ENCODE measurements around the gene NSG1. TPM values are rescaled to one million over a fixed set of nuclear protein-coding genes. Genes with fewer than 3 reads are reported as not detected.

The NSG1 gene
- total RNA-seq, 2 experiments from 2014 or later = 10.3 to 10.4 TPM

DNA sequence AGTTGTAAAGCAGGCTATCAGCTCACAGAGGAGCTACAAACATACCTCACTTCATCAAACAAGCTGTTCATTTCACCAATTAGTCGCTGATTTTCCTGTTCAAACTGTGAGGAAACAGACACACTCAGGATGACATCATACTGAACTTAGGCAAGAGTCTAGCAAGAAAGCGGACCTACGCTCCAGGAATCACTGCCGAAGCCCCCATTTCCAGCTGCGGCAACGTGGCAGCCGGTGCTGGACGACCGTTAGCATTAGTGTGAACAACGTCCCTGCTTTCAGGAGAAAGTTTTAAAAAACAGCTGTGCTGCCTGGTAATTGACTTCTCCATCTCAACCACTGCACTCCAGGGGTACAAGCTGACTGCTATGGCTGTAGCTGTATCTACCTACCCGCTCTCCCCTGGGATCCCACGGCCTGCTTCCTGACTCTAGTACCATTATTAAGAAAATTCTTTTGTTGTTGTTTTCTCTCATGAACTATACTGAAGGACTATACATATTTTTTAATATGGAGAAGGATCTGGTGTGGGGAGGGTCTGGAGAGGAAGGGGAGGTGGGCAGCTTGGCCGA, 38.3 kb downstream of the NSG1 start:
- no peaks in the 10 kb centered on the region for H3K4me1 ChIP-seq (ENCODE audit: insufficient read depth, low read length)
- ChIA-PET CTCF (no interaction called here), POLR2A (no interaction called here)
- no peak for TF ChIP-seq CTCF (IDR thresholded peaks at IDR 0.05)
- peaks cover 59% of the 10 kb centered on the region for H3K36me3 Mint-ChIP-seq (ENCODE audit: low read depth)
- no peaks in the 10 kb centered on the region for H3K9me3 ChIP-seq (ENCODE audit: control insufficient read depth in 1 of 2, insufficient read depth in 1 of 2, low read length in 2 of 2)
- DNase-seq (no peak), ATAC-seq (ENCODE audit: poor library complexity) (no peak)
- H3K9me3 Mint-ChIP-seq = no peaks in the 10 kb centered on the region
- no peak overlapping the region for H3K4me3 ChIP-seq (ENCODE audit: low read length)
- no peak overlapping the region for H3K4me3 Mint-ChIP-seq
- H3K27ac ChIP-seq (ENCODE audit: low read depth in 1 of 2, low read length in 2 of 2) = no peak overlapping the region
- peaks cover 40% of the 10 kb centered on the region for H3K36me3 ChIP-seq (ENCODE audit: insufficient read depth, low read length)
- H3K27me3 Mint-ChIP-seq = no peaks in the 10 kb centered on the region
- intact Hi-C loops (cut with DNase I, micrococcal nuclease) = loop anchor here in 1 of 2 experiments (5.0 kb wide), 1 partner anchor 33 kb away; no protein-coding TSS in a partner anchor
- peaks cover 4% of the 10 kb centered on the region for H3K4me1 Mint-ChIP-seq (ENCODE audit: low read depth)
- no peaks in the 10 kb centered on the region for H3K27me3 ChIP-seq (ENCODE audit: control insufficient read depth in 1 of 2, insufficient read depth in 2 of 2, low read length in 2 of 2)
- H3K27ac Mint-ChIP-seq = no peak overlapping the region

GRCh38 chr4:4425696-4426095, 38.8 kb downstream of the NSG1 start:
- H3K27ac ChIP-seq (ENCODE audit: low read depth in 1 of 2, low read length in 2 of 2) = no peak overlapping the region
- intact Hi-C loops (cut with DNase I, micrococcal nuclease) = loop anchor here in 1 of 2 experiments (5.0 kb wide), 1 partner anchor 33 kb away; no protein-coding TSS in a partner anchor
- H3K9me3 Mint-ChIP-seq = no peaks in the 10 kb centered on the region
- no peak for TF ChIP-seq CTCF (IDR thresholded peaks at IDR 0.05)
- ChIA-PET POLR2A (no interaction called here), CTCF (no interaction called here)
- peaks cover 4% of the 10 kb centered on the region for H3K4me1 ChIP-seq (ENCODE audit: insufficient read depth, low read length)
- H3K4me3 Mint-ChIP-seq = no peak overlapping the region
- H3K9me3 ChIP-seq (ENCODE audit: control insufficient read depth in 1 of 2, insufficient read depth in 1 of 2, low read length in 2 of 2) = no peaks in the 10 kb centered on the region
- H3K27ac Mint-ChIP-seq = no peak overlapping the region
- peaks cover 35% of the 10 kb centered on the region for H3K36me3 ChIP-seq (ENCODE audit: insufficient read depth, low read length)
- no peak for DNase-seq
- no peaks in the 10 kb centered on the region for H3K27me3 Mint-ChIP-seq
- H3K27me3 ChIP-seq (ENCODE audit: control insufficient read depth in 1 of 2, insufficient read depth in 2 of 2, low read length in 2 of 2) = no peaks in the 10 kb centered on the region
- H3K4me1 Mint-ChIP-seq (ENCODE audit: low read depth) = peaks cover 8% of the 10 kb centered on the region
- peaks cover 61% of the 10 kb centered on the region for H3K36me3 Mint-ChIP-seq (ENCODE audit: low read depth)
- H3K4me3 ChIP-seq (ENCODE audit: low read length) = no peak overlapping the region
- no peak for ATAC-seq (ENCODE audit: poor library complexity)

DNA sequence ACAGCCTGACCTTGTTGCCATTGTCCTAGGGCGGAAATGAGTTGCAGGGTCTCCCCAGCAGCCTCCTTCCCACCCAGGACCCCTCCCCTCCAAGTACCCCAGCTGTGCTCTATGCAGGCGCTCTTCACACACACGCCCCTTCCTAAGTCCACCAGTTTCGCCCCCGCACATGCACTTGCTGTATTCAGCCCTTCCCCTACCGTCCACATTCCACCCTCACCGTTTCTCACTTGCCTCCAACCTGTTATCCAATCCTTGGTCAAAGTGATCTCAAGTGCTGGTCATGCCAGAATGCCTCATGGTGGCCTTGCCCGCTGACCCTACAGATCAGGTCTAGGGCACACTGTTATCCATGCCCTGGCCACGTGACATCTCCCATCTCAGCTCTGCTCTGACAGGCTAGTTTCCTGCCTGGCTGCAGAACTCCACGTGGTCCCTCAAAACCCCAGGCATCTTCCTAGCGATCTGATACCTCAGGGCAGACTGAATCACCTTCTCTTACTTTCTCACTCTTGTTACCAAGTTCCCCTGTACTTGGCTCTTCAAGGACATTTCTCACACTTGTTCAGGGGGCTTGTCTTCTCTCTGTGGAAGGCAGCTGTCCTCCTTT, 39.7 kb downstream of the NSG1 start:
- Mint-ChIP-seq H3K36me3 (ENCODE audit: low read depth) (peaks cover 56% of the 10 kb centered on the region), H3K4me3 (no peak overlapping the region), H3K9me3 (no peaks in the 10 kb centered on the region), H3K4me1 (ENCODE audit: low read depth) (peaks cover 14% of the 10 kb centered on the region), H3K27me3 (no peaks in the 10 kb centered on the region), H3K27ac (no peak overlapping the region)
- no peaks in the 10 kb centered on the region for H3K27me3 ChIP-seq (ENCODE audit: control insufficient read depth in 1 of 2, insufficient read depth in 2 of 2, low read length in 2 of 2)
- peaks cover 4% of the 10 kb centered on the region for H3K4me1 ChIP-seq (ENCODE audit: insufficient read depth, low read length)
- intact Hi-C loops (cut with DNase I, micrococcal nuclease) = loop anchor here in 1 of 2 experiments (5.0 kb wide), 1 partner anchor 34 kb away; no protein-coding TSS in a partner anchor
- ChIA-PET POLR2A (no interaction called here), CTCF (no interaction called here)
- no peak overlapping the region for H3K4me3 ChIP-seq (ENCODE audit: low read length)
- no peaks in the 10 kb centered on the region for H3K9me3 ChIP-seq (ENCODE audit: control insufficient read depth in 1 of 2, insufficient read depth in 1 of 2, low read length in 2 of 2)
- TF ChIP-seq CTCF (IDR thresholded peaks at IDR 0.05) = no peak
- no peak for ATAC-seq (ENCODE audit: poor library complexity)
- H3K27ac ChIP-seq (ENCODE audit: low read depth in 1 of 2, low read length in 2 of 2) = no peak overlapping the region
- no peak for DNase-seq
- peaks cover 32% of the 10 kb centered on the region for H3K36me3 ChIP-seq (ENCODE audit: insufficient read depth, low read length)

Measured in CD4-positive, alpha-beta T cell (primary cell).